Endothelial cell of umbilical vein (primary cell): ENCODE results near the gene USP7.
"Not testable (repeated sequence)": the region's sequence is repeated elsewhere in the genome, so short reads cannot be mapped to it uniquely, and the experiment has no call there.

Source experiments
- EZH2 ChIP-seq: IDR thresholded peaks from 2 replicates; pipeline ENCODE4 v1.6.1; 2012; ENCODE audit warnings: borderline replicate concordance, low read depth, mild to moderate bottlenecking, moderate library complexity, low read length, inconsistent platforms; ENCODE audit not compliant: severe bottlenecking
- FOS ChIP-seq: IDR thresholded peaks from 2 replicates; pipeline ENCODE4 v1.6.1; 2011; ENCODE audit warnings: mild to moderate bottlenecking, low read length, moderate library complexity, borderline replicate concordance; ENCODE audit not compliant: insufficient read depth
- GATA2 ChIP-seq: IDR thresholded peaks from 2 replicates; pipeline ENCODE4 v1.7.0; 2011; ENCODE audit warnings: low read depth, mild to moderate bottlenecking, moderate library complexity, mixed read lengths, low read length; ENCODE audit not compliant: insufficient read length, insufficient read depth
- JUN ChIP-seq: IDR thresholded peaks from 2 replicates; pipeline ENCODE4 v1.6.1; 2011; ENCODE audit warnings: borderline replicate concordance, low read depth; ENCODE audit not compliant: insufficient read length, insufficient read depth
- MYC ChIP-seq: IDR thresholded peaks from one replicate; pipeline ENCODE4 v1.6.1; 2011; ENCODE audit warnings: mild to moderate bottlenecking, low read depth, low read length
- POLR2A ChIP-seq: IDR thresholded peaks from 2 replicates; pipeline ENCODE4 v1.6.1; 2012; ENCODE audit warnings: low read depth, mild to moderate bottlenecking, control low read depth, low read length
- POLR2AphosphoS5 ChIP-seq: IDR thresholded peaks from 2 replicates; pipeline ENCODE4 v1.6.1; 2012; ENCODE audit warnings: low read depth, mild to moderate bottlenecking, control low read depth, low read length, moderate library complexity; ENCODE audit not compliant: insufficient read depth
- TF ChIP-seq, protein P1 (sequence below), 2 donors: IDR thresholded peaks; 1 replicate in 1 of 2; 2 replicates in 1 of 2; pipeline ENCODE4 v1.5.1; 2011; ENCODE audit warnings: low read length in 2 of 2, mild to moderate bottlenecking in 2 of 2, moderate library complexity in 2 of 2, control low read depth in 1 of 2, inconsistent platforms in 1 of 2, low read depth in 1 of 2; ENCODE audit not compliant: insufficient read depth in 1 of 2; ENCODE audit errors: extremely low read depth in 1 of 2
- TF ChIP-seq, protein P2 (sequence below): IDR thresholded peaks from 2 replicates; pipeline ENCODE4 v1.6.1; 2011; ENCODE audit not compliant: insufficient read depth, insufficient read length

DNA sequence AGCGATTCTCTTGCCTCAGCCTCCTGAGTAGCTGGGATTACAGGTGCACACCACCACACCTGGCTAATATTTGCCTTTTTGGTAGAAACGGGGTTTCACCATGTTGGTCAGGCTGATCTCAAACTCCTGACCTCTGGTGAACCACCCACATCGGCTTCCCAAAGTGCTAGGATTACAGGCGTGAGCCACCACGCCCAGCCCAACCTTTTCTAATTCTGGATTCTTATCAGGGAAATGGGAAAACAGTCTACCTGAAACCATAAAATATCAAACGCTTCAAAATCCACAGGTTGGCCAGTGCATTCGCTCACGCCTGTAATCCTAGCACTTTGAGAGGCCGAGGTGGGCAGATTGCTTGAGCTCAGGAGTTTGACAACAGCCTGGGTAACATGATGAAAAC is 4.3 kb upstream of the USP7 start:
- TF ChIP-seq, protein P1, sequence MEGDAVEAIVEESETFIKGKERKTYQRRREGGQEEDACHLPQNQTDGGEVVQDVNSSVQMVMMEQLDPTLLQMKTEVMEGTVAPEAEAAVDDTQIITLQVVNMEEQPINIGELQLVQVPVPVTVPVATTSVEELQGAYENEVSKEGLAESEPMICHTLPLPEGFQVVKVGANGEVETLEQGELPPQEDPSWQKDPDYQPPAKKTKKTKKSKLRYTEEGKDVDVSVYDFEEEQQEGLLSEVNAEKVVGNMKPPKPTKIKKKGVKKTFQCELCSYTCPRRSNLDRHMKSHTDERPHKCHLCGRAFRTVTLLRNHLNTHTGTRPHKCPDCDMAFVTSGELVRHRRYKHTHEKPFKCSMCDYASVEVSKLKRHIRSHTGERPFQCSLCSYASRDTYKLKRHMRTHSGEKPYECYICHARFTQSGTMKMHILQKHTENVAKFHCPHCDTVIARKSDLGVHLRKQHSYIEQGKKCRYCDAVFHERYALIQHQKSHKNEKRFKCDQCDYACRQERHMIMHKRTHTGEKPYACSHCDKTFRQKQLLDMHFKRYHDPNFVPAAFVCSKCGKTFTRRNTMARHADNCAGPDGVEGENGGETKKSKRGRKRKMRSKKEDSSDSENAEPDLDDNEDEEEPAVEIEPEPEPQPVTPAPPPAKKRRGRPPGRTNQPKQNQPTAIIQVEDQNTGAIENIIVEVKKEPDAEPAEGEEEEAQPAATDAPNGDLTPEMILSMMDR (IDR thresholded peaks at IDR 0.05; ENCODE audit: extremely low read depth in 1 of 2, insufficient read depth in 1 of 2, low read depth in 1 of 2, low read length in 2 of 2), result not testable (repeated sequence)
- not testable (repeated sequence) for TF ChIP-seq POLR2A, EZH2, POLR2AphosphoS5, JUN, MYC, GATA2, FOS
- TF ChIP-seq, protein P2, sequence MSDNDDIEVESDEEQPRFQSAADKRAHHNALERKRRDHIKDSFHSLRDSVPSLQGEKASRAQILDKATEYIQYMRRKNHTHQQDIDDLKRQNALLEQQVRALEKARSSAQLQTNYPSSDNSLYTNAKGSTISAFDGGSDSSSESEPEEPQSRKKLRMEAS, result not testable (repeated sequence)
